ENCODE measurements around the gene ZNF584.
"Not testable (repeated sequence)": the region's sequence is repeated elsewhere in the genome, so short reads cannot be mapped to it uniquely, and the experiment has no call there.

The ZNF584 gene

DNA sequence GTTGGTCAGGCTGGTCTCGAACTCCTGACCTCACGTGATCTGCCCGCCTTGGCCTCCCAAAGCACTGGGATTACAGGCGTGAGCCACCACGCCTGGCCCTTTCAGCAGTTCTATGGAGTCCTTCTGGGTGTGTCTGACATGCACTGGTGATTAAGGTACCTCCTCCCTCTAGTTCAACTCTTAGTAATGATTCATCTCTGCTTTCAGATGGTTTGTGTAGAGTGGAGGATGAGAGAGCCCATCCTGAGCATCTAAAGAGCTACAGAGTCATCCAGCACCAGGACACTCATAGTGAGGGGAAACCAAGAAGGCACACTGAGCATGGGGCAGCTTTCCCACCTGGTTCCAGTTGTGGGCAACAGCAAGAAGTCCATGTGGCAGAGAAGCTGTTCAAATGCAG lies 8.2 kb downstream of the ZNF584 start:
- no peak overlapping the region for H3K4me3 ChIP-seq (ENCODE audit: low read depth, low read length)
- H3K36me3 ChIP-seq (ENCODE audit: control insufficient read depth, insufficient read depth, low read length), result peaks cover 39% of the 10 kb centered on the region
- no peaks in the 10 kb centered on the region for H3K27me3 ChIP-seq (ENCODE audit: control insufficient read depth, insufficient read depth, low read length)
- no peaks in the 10 kb centered on the region for H3K9me3 ChIP-seq (ENCODE audit: control insufficient read depth, insufficient read depth, low read depth, low read length)
- no peak overlapping the region for H3K9ac ChIP-seq (ENCODE audit: low read length)
- H3K4me1 ChIP-seq (ENCODE audit: control insufficient read depth, insufficient read depth, low read length), result no peaks in the 10 kb centered on the region
- no peak overlapping the region for H3K27ac ChIP-seq (ENCODE audit: low read depth, low read length)

DNA sequence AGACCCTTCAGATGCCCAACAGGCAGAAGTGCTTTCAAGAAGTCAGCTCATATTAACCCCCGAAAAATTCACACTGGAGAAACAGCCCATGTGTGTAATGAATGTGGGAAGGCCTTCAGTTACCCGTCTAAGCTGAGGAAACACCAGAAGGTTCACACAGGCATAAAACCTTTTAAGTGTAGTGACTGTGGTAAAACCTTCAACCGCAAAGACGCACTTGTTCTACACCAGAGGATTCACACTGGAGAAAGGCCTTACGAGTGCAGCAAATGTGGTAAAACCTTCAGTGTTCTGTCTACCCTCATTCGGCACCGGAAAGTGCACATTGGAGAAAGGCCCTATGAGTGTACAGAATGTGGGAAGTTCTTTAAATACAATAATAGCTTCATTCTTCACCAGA lies 8.6 kb downstream of the ZNF584 start:
- Histone ChIP-seq H3K9ac (ENCODE audit: low read length) (no peak overlapping the region), H3K27ac (ENCODE audit: low read depth, low read length) (no peak overlapping the region), H3K4me3 (ENCODE audit: low read depth, low read length) (no peak overlapping the region), H3K4me1 (ENCODE audit: control insufficient read depth, insufficient read depth, low read length) (no peaks in the 10 kb centered on the region), H3K9me3 (ENCODE audit: control insufficient read depth, insufficient read depth, low read depth, low read length) (no peaks in the 10 kb centered on the region), H3K36me3 (ENCODE audit: control insufficient read depth, insufficient read depth, low read length) (peaks cover 39% of the 10 kb centered on the region), H3K27me3 (ENCODE audit: control insufficient read depth, insufficient read depth, low read length) (no peaks in the 10 kb centered on the region)

DNA sequence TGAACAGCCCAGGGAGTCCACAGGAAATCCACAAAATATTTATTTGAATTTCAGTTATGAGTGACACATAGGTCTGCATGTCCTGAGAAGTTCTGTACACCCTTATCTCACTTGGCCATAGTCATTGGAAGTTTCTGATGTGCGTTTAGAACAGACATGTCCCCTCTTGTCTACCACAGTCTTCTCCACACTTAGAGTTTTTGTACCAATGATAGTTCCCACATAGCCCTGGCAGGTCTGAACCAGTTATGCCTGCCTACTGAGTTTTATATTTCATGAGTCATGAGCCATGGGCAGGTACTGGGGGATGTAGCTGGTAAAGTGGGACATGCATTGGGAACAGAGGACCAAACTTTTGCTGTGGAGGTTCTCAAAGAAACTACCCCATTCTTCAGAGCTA lies 20.2 kb downstream of the ZNF584 start:
- Histone ChIP-seq H3K27me3 (ENCODE audit: control insufficient read depth, insufficient read depth, low read length) (no peaks in the 10 kb centered on the region), H3K9me3 (ENCODE audit: control insufficient read depth, insufficient read depth, low read depth, low read length) (peaks cover 67% of the 10 kb centered on the region), H3K27ac (ENCODE audit: low read depth, low read length) (no peak overlapping the region), H3K4me3 (ENCODE audit: low read depth, low read length) (no peak overlapping the region), H3K4me1 (ENCODE audit: control insufficient read depth, insufficient read depth, low read length) (no peaks in the 10 kb centered on the region), H3K36me3 (ENCODE audit: control insufficient read depth, insufficient read depth, low read length) (peaks cover 23% of the 10 kb centered on the region), H3K9ac (ENCODE audit: low read length) (no peak overlapping the region)

DNA sequence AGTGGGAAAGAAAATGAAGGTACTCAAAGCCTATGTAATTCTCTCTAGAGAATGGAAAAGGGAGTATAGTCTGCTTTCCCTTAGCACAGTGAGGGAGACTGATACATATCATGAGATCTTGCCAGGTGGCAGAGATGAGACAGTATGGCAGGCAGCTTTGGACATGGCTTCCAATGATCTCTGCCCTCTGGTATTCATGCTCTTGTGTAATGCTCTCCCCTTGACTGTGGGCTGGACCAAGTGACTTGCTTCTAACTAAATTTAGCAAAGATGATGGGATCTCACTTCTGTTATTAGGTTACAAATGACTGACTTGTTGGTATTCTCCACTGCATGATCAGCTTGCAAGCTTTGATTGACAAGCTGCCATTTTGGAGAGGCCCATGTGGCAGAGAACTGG lies 21.3 kb downstream of the ZNF584 start:
- Histone ChIP-seq H3K4me3 (ENCODE audit: low read depth, low read length) (no peak overlapping the region), H3K27me3 (ENCODE audit: control insufficient read depth, insufficient read depth, low read length) (no peaks in the 10 kb centered on the region), H3K36me3 (ENCODE audit: control insufficient read depth, insufficient read depth, low read length) (peaks cover 34% of the 10 kb centered on the region), H3K9me3 (ENCODE audit: control insufficient read depth, insufficient read depth, low read depth, low read length) (peaks cover 78% of the 10 kb centered on the region), H3K4me1 (ENCODE audit: control insufficient read depth, insufficient read depth, low read length) (no peaks in the 10 kb centered on the region), H3K9ac (ENCODE audit: low read length) (no peak overlapping the region), H3K27ac (ENCODE audit: low read depth, low read length) (no peak overlapping the region)

DNA sequence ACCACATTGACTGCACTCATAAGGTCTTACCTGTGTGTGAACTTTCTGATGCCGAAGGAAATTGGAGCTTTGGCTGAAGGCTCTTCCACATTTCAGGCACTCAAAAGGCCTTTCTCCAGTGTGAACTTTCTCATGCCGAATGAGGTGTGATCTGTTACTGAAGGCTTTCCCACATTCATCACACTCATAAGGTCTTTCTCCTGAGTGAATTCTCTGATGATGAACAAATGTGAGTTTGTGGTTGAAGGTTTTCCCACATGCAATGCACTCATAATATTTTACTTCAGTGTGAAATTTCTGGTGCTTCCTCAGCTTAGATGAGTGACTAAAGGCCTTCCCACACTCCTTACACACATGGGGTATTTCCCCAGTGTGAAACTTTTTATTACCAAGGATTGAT lies 25.8 kb downstream of the ZNF584 start:
- peaks cover 91% of the 10 kb centered on the region for H3K9me3 ChIP-seq (ENCODE audit: control insufficient read depth, insufficient read depth, low read depth, low read length)
- peaks cover 59% of the 10 kb centered on the region for H3K36me3 ChIP-seq (ENCODE audit: control insufficient read depth, insufficient read depth, low read length)
- no peaks in the 10 kb centered on the region for H3K27me3 ChIP-seq (ENCODE audit: control insufficient read depth, insufficient read depth, low read length)
- no peak overlapping the region for H3K4me3 ChIP-seq (ENCODE audit: low read depth, low read length)
- no peak overlapping the region for H3K9ac ChIP-seq (ENCODE audit: low read length)
- H3K4me1 ChIP-seq (ENCODE audit: control insufficient read depth, insufficient read depth, low read length), result no peaks in the 10 kb centered on the region
- H3K27ac ChIP-seq (ENCODE audit: low read depth, low read length), result no peak overlapping the region

DNA sequence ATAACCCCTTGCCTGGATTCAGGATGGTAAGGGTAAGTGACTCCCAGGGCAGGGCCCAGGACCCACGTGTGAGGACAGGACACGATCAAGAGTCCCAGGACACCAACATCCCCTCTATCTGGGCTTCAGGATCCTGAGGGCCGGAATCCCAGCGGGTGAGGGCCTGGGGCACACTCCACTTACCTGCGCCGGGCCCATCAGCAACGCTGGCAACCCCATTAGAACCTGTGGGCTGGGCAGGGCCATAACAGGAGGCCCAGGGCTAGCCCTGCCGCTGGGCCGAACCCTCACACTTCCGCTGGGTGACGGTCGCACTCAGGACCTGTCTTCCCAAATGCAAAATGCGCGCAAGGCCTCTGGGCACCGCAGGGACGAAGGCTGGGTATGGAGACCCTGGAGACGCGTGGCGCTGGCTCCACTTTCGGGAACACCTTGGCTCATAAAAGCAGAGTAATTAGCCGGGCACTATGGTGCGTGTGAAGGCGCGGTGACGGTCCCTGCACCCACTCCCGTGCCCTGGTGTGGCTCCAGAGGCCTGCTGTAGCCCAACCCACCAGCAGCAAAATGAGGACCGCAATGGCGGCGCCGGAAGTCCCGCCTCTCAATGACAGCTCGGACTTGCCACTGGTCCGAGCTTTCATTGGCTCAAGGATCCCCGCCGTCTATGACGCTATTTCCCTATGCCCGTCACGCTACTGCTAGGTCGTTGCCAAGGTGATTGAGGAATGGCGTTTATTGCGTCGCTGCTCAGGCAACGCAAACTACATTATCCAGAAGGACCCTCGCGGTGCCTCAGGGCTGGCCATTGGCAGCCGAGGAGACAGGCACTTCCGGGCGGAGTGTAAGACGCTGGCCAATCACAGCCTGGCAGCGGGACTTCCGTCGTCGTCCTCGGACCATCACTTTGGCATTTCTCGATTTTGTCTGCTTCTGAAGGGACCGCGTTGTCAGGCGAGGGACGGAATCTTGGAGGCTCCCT lies 31.4 kb downstream of the ZNF584 start, which contains the start of gene ZNF132:
TSS of gene ZNF132 (minus strand) at position 578 of the 979 bp plus-strand sequence. CDS start at position 246, 332 bp downstream.
- Histone ChIP-seq H3K9ac (ENCODE audit: low read length) (peak within 1 kb of the TSS; percentile 71), H3K9me3 (ENCODE audit: control insufficient read depth, insufficient read depth, low read depth, low read length) (peaks cover 53% of the 10 kb centered on the region), H3K27ac (ENCODE audit: low read depth, low read length) (no peak within 1 kb of the TSS)

DNA sequence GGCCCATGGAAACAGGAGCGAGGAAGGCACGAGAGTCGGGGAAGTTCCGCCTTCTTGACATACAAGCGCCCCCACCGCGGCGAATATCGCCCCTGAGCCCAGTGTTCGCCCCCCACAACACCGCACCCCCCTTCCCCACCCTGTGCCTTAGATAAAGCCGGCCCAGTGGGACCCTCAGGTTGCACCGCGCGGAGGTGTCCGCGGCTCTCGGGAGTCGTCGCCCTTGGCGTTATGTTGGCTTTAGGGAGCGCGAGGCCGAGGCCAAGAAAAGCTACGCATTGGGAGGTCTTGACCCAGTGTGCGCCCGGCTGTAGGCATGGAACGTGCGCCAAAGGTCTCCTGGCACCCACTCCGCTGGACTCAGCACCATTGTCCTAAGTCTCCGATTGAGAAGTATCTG lies 32.1 kb downstream of the ZNF584 start:
- Histone ChIP-seq H3K4me3 (ENCODE audit: low read depth, low read length) (peak overlapping the region; percentile 83), H3K27me3 (ENCODE audit: control insufficient read depth, insufficient read depth, low read length) (peaks cover 14% of the 10 kb centered on the region; the same call in 1 of the 2 replicates), H3K27ac (ENCODE audit: low read depth, low read length) (no peak overlapping the region), H3K9ac (ENCODE audit: low read length) (no peak overlapping the region), H3K4me1 (ENCODE audit: control insufficient read depth, insufficient read depth, low read length) (no peaks in the 10 kb centered on the region), H3K36me3 (ENCODE audit: control insufficient read depth, insufficient read depth, low read length) (peaks cover 17% of the 10 kb centered on the region), H3K9me3 (ENCODE audit: control insufficient read depth, insufficient read depth, low read depth, low read length) (peaks cover 46% of the 10 kb centered on the region)

More for the DNA sequence above, 31.4 kb downstream of the ZNF584 start, which contains the start of gene ZNF132:
- Histone ChIP-seq H3K4me1 (ENCODE audit: control insufficient read depth, insufficient read depth, low read length) (no peaks in the 10 kb centered on the region), H3K36me3 (ENCODE audit: control insufficient read depth, insufficient read depth, low read length) (peaks cover 24% of the 10 kb centered on the region), H3K4me3 (ENCODE audit: low read depth, low read length) (peak within 1 kb of the TSS; percentile 83), H3K27me3 (ENCODE audit: control insufficient read depth, insufficient read depth, low read length) (peaks cover 14% of the 10 kb centered on the region; the same call in 1 of the 2 replicates)

DNA sequence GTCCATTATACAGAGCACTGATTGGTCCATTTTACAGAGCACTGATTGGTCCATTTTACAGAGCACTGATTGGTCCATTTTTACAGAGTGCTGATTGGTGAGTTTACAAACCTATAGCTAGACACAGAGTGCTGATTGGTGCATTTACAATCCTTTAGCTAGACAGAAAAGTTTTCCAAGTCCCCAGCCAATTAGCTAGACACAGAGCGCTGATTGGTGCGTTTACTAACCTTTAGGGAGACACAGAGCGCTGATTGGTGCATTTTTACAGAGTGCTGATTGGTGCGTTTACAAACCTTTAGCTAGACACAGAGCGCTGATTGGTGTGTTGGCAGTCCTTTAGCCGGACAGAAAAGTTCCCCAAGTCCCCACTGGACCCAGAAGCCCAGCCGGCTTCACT lies 34.5 kb downstream of the ZNF584 start:
- peaks cover 34% of the 10 kb centered on the region for H3K9me3 ChIP-seq (ENCODE audit: control insufficient read depth, insufficient read depth, low read depth, low read length)

DNA sequence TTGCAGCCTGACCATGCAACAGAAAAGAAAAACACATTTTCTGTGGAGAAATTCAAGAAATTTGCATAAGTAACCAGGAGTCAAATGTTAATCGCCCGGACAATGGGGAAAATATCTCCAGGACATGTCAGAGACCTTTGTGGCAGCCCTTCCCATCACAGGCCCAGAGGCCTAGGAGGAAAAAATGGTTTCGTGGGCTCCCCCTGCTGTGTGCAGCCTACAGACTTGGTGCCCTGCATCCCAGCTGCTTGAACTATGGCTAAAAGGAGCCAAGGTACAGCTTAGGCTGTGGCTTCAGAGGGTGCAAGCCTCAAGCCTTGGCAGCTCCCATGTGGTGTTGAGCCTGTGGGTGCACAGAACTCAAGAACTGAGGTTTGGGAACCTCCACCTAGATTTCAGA lies 40.4 kb downstream of the ZNF584 start:
- H3K4me3 ChIP-seq (ENCODE audit: low read depth, low read length); H3K9ac ChIP-seq (ENCODE audit: low read length); H3K4me1 ChIP-seq (ENCODE audit: control insufficient read depth, insufficient read depth, low read length); H3K36me3 ChIP-seq (ENCODE audit: control insufficient read depth, insufficient read depth, low read length); H3K27ac ChIP-seq (ENCODE audit: low read depth, low read length): not testable (repeated sequence)
- peaks cover 32% of the 10 kb centered on the region for H3K27me3 ChIP-seq (ENCODE audit: control insufficient read depth, insufficient read depth, low read length)
- H3K9me3 ChIP-seq (ENCODE audit: control insufficient read depth, insufficient read depth, low read depth, low read length), result peaks cover 28% of the 10 kb centered on the region

More for the DNA sequence above, 34.5 kb downstream of the ZNF584 start:
- peaks cover 17% of the 10 kb centered on the region; the same call in 1 of the 2 replicates for H3K27me3 ChIP-seq (ENCODE audit: control insufficient read depth, insufficient read depth, low read length)
- not testable (repeated sequence) for H3K9ac ChIP-seq (ENCODE audit: low read length); H3K4me3 ChIP-seq (ENCODE audit: low read depth, low read length); H3K4me1 ChIP-seq (ENCODE audit: control insufficient read depth, insufficient read depth, low read length); H3K27ac ChIP-seq (ENCODE audit: low read depth, low read length); H3K36me3 ChIP-seq (ENCODE audit: control insufficient read depth, insufficient read depth, low read length)

DNA sequence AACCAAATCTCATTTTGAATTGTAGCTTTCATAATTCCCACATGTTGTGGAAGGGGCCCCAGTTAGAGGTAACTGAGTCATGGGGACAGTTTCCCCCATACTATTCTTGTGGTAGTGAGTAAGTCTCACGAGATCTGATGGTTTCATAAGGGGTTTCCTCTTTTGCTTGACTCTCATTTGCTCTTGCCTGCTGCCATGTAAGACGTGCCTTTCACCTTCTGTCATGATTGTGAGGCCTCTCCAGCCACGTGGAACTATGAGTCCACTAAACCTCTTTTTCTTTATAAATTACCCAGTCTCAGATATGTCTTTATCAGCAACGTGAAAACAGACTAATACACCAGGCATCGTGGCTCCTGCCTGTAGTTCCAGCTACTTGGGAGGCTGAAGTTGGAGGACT lies 41.5 kb downstream of the ZNF584 start:
- not testable (repeated sequence) for H3K9ac ChIP-seq (ENCODE audit: low read length); H3K27ac ChIP-seq (ENCODE audit: low read depth, low read length); H3K36me3 ChIP-seq (ENCODE audit: control insufficient read depth, insufficient read depth, low read length); H3K4me1 ChIP-seq (ENCODE audit: control insufficient read depth, insufficient read depth, low read length); H3K4me3 ChIP-seq (ENCODE audit: low read depth, low read length)
- H3K9me3 ChIP-seq (ENCODE audit: control insufficient read depth, insufficient read depth, low read depth, low read length), result peaks cover 28% of the 10 kb centered on the region
- H3K27me3 ChIP-seq (ENCODE audit: control insufficient read depth, insufficient read depth, low read length), result peaks cover 27% of the 10 kb centered on the region

DNA sequence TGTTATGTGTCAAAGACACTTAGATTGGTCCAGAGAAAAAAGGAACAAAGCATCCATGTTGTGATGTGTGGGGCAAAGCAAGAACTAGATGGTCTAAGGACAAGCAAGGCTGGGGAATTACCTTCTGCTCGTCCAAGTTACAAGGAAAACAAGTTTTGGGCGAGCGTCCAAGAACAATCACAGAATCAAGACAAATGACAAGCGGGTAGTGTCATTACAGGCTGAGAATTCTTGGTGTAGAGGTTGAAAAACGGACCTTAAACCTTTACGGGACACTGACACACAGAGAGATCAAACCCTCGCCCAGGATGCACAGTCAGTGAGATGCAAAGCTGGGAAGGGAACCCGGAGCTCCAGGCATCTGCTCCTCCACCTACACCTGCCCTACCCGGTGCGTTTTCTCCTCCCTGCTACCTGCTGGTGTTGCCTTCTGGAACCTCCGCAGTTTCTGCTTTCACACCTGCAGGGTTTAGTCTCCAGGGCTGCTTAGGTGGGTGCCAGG lies 42.5 kb downstream of the ZNF584 start:
- H3K9ac ChIP-seq (ENCODE audit: low read length), result peak overlapping the region; percentile 7
- H3K27ac ChIP-seq (ENCODE audit: low read depth, low read length), result no peak overlapping the region
- peak overlapping the region; percentile 87 for H3K4me3 ChIP-seq (ENCODE audit: low read depth, low read length)

More for the DNA sequence above, 42.5 kb downstream of the ZNF584 start:
- H3K27me3 ChIP-seq (ENCODE audit: control insufficient read depth, insufficient read depth, low read length), result peaks cover 27% of the 10 kb centered on the region
- no peaks in the 10 kb centered on the region for H3K4me1 ChIP-seq (ENCODE audit: control insufficient read depth, insufficient read depth, low read length)
- H3K9me3 ChIP-seq (ENCODE audit: control insufficient read depth, insufficient read depth, low read depth, low read length), result peaks cover 28% of the 10 kb centered on the region
- H3K36me3 ChIP-seq (ENCODE audit: control insufficient read depth, insufficient read depth, low read length), result peaks cover 2% of the 10 kb centered on the region; the same call in 1 of the 2 replicates
